Measurements from ENCODE around the gene HNRNPLL. TPM values are rescaled to one million over a fixed set of nuclear protein-coding genes. Genes with fewer than 3 reads are reported as not detected.

Gene HNRNPLL
- total RNA-seq, 1 experiment from 2014 or later: 43.2 TPM

DNA sequence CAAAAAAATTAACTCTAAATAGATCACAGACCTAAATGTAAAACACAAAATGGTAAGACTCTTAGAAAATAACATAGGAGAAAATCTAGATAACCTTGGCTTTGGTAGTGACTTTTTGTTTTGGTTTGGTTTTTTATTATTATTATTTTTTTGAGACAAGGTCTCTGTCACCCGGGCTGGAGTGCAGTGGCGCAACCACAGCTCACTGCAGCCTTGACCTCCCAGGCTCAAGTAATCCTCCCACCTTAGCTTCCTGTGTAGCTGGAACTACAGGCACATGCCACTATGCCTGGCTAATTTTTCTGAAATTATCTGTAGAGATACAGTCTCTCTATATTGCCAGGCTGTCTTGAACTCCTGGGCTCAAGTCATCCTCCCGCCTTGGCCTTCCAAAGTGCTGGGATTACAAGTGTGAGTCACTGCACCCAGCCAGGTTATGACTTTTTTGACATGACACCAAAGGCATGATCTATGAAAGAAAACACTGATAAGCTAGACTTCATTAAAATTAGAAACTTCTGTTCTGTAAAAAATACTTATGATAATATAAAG lies 88.0 kb downstream of the HNRNPLL start:
- no peak; the same call in 1 of the 2 replicates for ATAC-seq

DNA sequence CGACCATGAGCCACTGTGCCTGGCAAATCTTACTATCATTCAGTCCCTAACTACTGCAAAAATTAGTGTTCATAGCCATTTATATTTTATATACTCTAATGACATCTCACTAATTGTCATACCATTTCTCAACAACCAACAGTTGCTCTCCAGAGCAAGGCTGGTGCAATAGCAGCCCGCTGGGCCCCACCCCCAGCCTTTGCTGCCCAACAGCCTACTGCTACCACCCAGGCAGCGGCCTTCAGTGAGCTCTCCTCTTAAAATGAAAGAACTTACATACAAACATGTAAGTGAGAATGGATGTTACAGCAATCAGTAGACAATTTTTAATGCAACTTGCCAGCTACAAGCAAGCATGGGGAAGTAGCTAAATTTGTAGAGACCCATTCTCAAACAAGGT lies 90.5 kb downstream of the HNRNPLL start:
- intact Hi-C loops (cut with micrococcal nuclease): no loop called here
- ATAC-seq: no peak
- no peaks in the 10 kb centered on the region for H3K79me2 ChIP-seq (ENCODE audit: insufficient read depth, low read length)
- H3K27me3 ChIP-seq (ENCODE audit: insufficient read depth, low read length): no peaks in the 10 kb centered on the region
- H3K36me3 ChIP-seq (ENCODE audit: control insufficient read depth in 1 of 2, insufficient read depth in 2 of 2, low read length in 2 of 2): no peaks in the 10 kb centered on the region
- no peak overlapping the region for H3K9ac ChIP-seq (ENCODE audit: low read length)
- BruUV-seq (replicated peaks): no TSS peak
- CTCF ChIA-PET: no interaction called here
- H3K27ac ChIP-seq (ENCODE audit: low read depth, low read length): no peak overlapping the region
- no peak overlapping the region for H2AFZ ChIP-seq (ENCODE audit: low read depth, low read length, poor library complexity, severe bottlenecking)
- no peaks in the 10 kb centered on the region for H3K9me3 ChIP-seq (ENCODE audit: control insufficient read depth in 1 of 2, insufficient read depth in 1 of 2, low read depth in 1 of 2, low read length in 2 of 2)
- no peaks in the 10 kb centered on the region for H3K9me2 ChIP-seq (ENCODE audit: insufficient read depth)
- no peak overlapping the region for H3K4me3 ChIP-seq (replicated peaks in 1 of 2; ENCODE audit: low read depth in 1 of 2, low read length in 2 of 2)
- no peak overlapping the region for H3K4me2 ChIP-seq (ENCODE audit: low read length)
- peaks cover 10 to 31% of the 10 kb centered on the region in 2 experiments; a peak in 3 of 4 replicates for H3K4me1 ChIP-seq (ENCODE audit: control insufficient read depth in 1 of 2, insufficient read depth in 2 of 2, low read length in 2 of 2)
- DNase-seq (ENCODE audit: low read depth, low spot score): no peak
- POLR2A ChIA-PET: no interaction called here
- TF ChIP-seq ZFX (IDR thresholded peaks at IDR 0.05) (no peak), ELF1 (IDR thresholded peaks at IDR 0.05; ENCODE audit: borderline replicate concordance, low read depth) (no peak), RAD21 (IDR thresholded peaks at IDR 0.05; ENCODE audit: low read depth) (no peak), POLR2A (IDR thresholded peaks at IDR 0.05; ENCODE audit: borderline replicate concordance, extremely low read depth, insufficient read depth, insufficient read length) (no peak), POLR2AphosphoS5 (IDR thresholded peaks at IDR 0.05; ENCODE audit: low read depth, low read length) (no peak), SRF (IDR thresholded peaks at IDR 0.05; ENCODE audit: low read depth) (no peak), EGR1 (IDR thresholded peaks at IDR 0.05; ENCODE audit: low read depth) (no peak), EZH2 (IDR thresholded peaks at IDR 0.05) (no peak), JUND (IDR thresholded peaks at IDR 0.05) (no peak), SP1 (IDR thresholded peaks at IDR 0.05; ENCODE audit: low read depth) (no peak), ZNF274 (IDR thresholded peaks at IDR 0.05; ENCODE audit: low read depth, low read length) (no peak)
- TF ChIP-seq, protein P1, sequence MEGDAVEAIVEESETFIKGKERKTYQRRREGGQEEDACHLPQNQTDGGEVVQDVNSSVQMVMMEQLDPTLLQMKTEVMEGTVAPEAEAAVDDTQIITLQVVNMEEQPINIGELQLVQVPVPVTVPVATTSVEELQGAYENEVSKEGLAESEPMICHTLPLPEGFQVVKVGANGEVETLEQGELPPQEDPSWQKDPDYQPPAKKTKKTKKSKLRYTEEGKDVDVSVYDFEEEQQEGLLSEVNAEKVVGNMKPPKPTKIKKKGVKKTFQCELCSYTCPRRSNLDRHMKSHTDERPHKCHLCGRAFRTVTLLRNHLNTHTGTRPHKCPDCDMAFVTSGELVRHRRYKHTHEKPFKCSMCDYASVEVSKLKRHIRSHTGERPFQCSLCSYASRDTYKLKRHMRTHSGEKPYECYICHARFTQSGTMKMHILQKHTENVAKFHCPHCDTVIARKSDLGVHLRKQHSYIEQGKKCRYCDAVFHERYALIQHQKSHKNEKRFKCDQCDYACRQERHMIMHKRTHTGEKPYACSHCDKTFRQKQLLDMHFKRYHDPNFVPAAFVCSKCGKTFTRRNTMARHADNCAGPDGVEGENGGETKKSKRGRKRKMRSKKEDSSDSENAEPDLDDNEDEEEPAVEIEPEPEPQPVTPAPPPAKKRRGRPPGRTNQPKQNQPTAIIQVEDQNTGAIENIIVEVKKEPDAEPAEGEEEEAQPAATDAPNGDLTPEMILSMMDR (IDR thresholded peaks at IDR 0.05 in 2 of 3, conservative IDR thresholded peaks at IDR 0.05 in 1 of 3; ENCODE audit: borderline replicate concordance in 1 of 3, insufficient read depth in 1 of 3, low read depth in 2 of 3, low read length in 2 of 3): no peak
- no peaks in the 10 kb centered on the region for H4K20me1 ChIP-seq (ENCODE audit: insufficient read depth)
- RAD21 ChIA-PET (ENCODE audit: low non-redundant PET in 1 of 2, low total read pairs in 2 of 2, uncharacterized antibody in 2 of 2, unreplicated experiment in 2 of 2): no interaction called here

More for the DNA sequence above, 88.0 kb downstream of the HNRNPLL start:
- H3K9me3 ChIP-seq (ENCODE audit: control insufficient read depth in 1 of 2, insufficient read depth in 1 of 2, low read depth in 1 of 2, low read length in 2 of 2): no peaks in the 10 kb centered on the region
- H3K36me3 ChIP-seq (ENCODE audit: control insufficient read depth in 1 of 2, insufficient read depth in 2 of 2, low read length in 2 of 2): no peaks in the 10 kb centered on the region
- no TSS peak for BruUV-seq (replicated peaks)
- DNase-seq (ENCODE audit: low read depth, low spot score): no peak
- no peak overlapping the region for H3K27ac ChIP-seq (ENCODE audit: low read depth, low read length)
- no peaks in the 10 kb centered on the region for H3K27me3 ChIP-seq (ENCODE audit: insufficient read depth, low read length)
- peak overlapping the region; percentile 30; the same call in 1 of the 2 replicates for H3K4me2 ChIP-seq (ENCODE audit: low read length)
- H3K9me2 ChIP-seq (ENCODE audit: insufficient read depth): no peaks in the 10 kb centered on the region
- POLR2A ChIA-PET: no interaction called here
- H3K9ac ChIP-seq (ENCODE audit: low read length): no peak overlapping the region
- CTCF ChIA-PET: no interaction called here
- no peak overlapping the region for H3K4me3 ChIP-seq (replicated peaks in 1 of 2; ENCODE audit: low read depth in 1 of 2, low read length in 2 of 2)
- RAD21 ChIA-PET (ENCODE audit: low non-redundant PET in 1 of 2, low total read pairs in 2 of 2, uncharacterized antibody in 2 of 2, unreplicated experiment in 2 of 2): no interaction called here
- H2AFZ ChIP-seq (ENCODE audit: low read depth, low read length, poor library complexity, severe bottlenecking): peak overlapping the region; percentile 73
- H3K4me1 ChIP-seq (ENCODE audit: control insufficient read depth in 1 of 2, insufficient read depth in 2 of 2, low read length in 2 of 2): peaks cover 2 to 18% of the 10 kb centered on the region in 2 experiments; a peak in 3 of 4 replicates
- intact Hi-C loops (cut with micrococcal nuclease): no loop called here
- H3K79me2 ChIP-seq (ENCODE audit: insufficient read depth, low read length): no peaks in the 10 kb centered on the region
- TF ChIP-seq EZH2phosphoT487 (IDR thresholded peaks at IDR 0.05; ENCODE audit: borderline replicate concordance) (no peak), EZH2 (IDR thresholded peaks at IDR 0.05) (no peak), FOSL1 (IDR thresholded peaks at IDR 0.05; ENCODE audit: low read depth) (0 out of 2 replicates have a peak, but pooled peaks have one; percentile 10)
- H4K20me1 ChIP-seq (ENCODE audit: insufficient read depth): no peaks in the 10 kb centered on the region
